Parathyroid adenoma (tissue), 2 donors: Measurements from ENCODE around the gene LY6G5B.

Experiments used
- H2AFZ ChIP-seq: fragments of 300-600 bp; sonication (generic); one replicate; pipeline ENCODE4 v1.7.0; 2017; ENCODE audit warnings: antibody characterized with exemption, mild to moderate bottlenecking
- H3K27ac ChIP-seq: fragments of 300-600 bp; sonication (generic); one replicate; pipeline ENCODE4 v1.7.0; 2017
- H3K27me3 ChIP-seq: fragments of 300-600 bp; sonication (generic); one replicate; pipeline ENCODE4 v1.7.0; 2017; ENCODE audit warnings: low read length; ENCODE audit not compliant: control insufficient read depth, insufficient read depth
- H3K36me3 ChIP-seq: fragments of 300-600 bp; sonication (generic); one replicate; pipeline ENCODE4 v1.7.0; 2017; ENCODE audit warnings: low read length; ENCODE audit not compliant: control insufficient read depth, insufficient read depth
- H3K4me1 ChIP-seq: fragments of 300-600 bp; sonication (generic); one replicate; pipeline ENCODE4 v1.7.0; 2017; ENCODE audit warnings: control low read depth
- H3K4me2 ChIP-seq: fragments of 300-600 bp; sonication (generic); one replicate; pipeline ENCODE4 v1.7.0; 2017; ENCODE audit warnings: low read length
- H3K4me3 ChIP-seq: fragments of 300-600 bp; sonication (generic); one replicate; pipeline ENCODE4 v1.7.0; 2017; ENCODE audit warnings: low read depth, low read length
- H3K79me2 ChIP-seq: fragments of 300-600 bp; sonication (generic); one replicate; pipeline ENCODE4 v1.7.0; 2017; ENCODE audit warnings: control low read depth
- H3K9ac ChIP-seq: fragments of 300-600 bp; sonication (generic); one replicate; pipeline ENCODE4 v1.7.0; 2017; ENCODE audit warnings: mild to moderate bottlenecking
- H3K9me3 ChIP-seq: fragments of 300-600 bp; sonication (generic); one replicate; pipeline ENCODE4 v1.7.0; 2017; ENCODE audit warnings: low read length; ENCODE audit not compliant: control insufficient read depth
- CTCF ChIP-seq: fragments of 300-600 bp; sonication (generic); IDR thresholded peaks from one replicate; pipeline ENCODE4 v1.7.0; 2017; ENCODE audit warnings: antibody characterized with exemption, mild to moderate bottlenecking
- donor health status: primary hyperparathyroidism.

LY6G5B gene

GRCh38 chr6:31690231-31691077 lies 20.7 kb downstream of the LY6G5B start:
- H3K27me3 ChIP-seq = no peaks in the 10 kb centered on the region
- H3K4me2 ChIP-seq = no peak overlapping the region
- H3K36me3 ChIP-seq = no peaks in the 10 kb centered on the region
- no peaks in the 10 kb centered on the region for H3K79me2 ChIP-seq
- no peak overlapping the region for H3K4me3 ChIP-seq
- no peak overlapping the region for H2AFZ ChIP-seq
- no peaks in the 10 kb centered on the region for H3K4me1 ChIP-seq
- TF ChIP-seq CTCF = no peak
- no peaks in the 10 kb centered on the region for H3K9me3 ChIP-seq
- H3K27ac ChIP-seq = no peak overlapping the region
- H3K9ac ChIP-seq = no peak overlapping the region

- TF ChIP-seq CTCF = no peak
- H3K27me3 ChIP-seq = no peaks in the 10 kb centered on the region
- H3K27ac ChIP-seq = no peak overlapping the region
- H3K79me2 ChIP-seq = no peaks in the 10 kb centered on the region
- H3K4me2 ChIP-seq = no peak overlapping the region
- no peak overlapping the region for H3K9ac ChIP-seq
- no peak overlapping the region for H2AFZ ChIP-seq
- no peaks in the 10 kb centered on the region for H3K9me3 ChIP-seq
- H3K4me1 ChIP-seq = no peaks in the 10 kb centered on the region
- no peaks in the 10 kb centered on the region for H3K36me3 ChIP-seq
- no peak overlapping the region for H3K4me3 ChIP-seq
Measured at GRCh38 chr6:31691078-31691463, 21.3 kb downstream of the LY6G5B start.

GRCh38 chr6:31691564-31692108 lies 21.9 kb downstream of the LY6G5B start:
- no peaks in the 10 kb centered on the region for H3K9me3 ChIP-seq
- H3K79me2 ChIP-seq = no peaks in the 10 kb centered on the region
- no peaks in the 10 kb centered on the region for H3K36me3 ChIP-seq
- no peak overlapping the region for H2AFZ ChIP-seq
- no peak overlapping the region for H3K4me3 ChIP-seq
- H3K4me2 ChIP-seq = no peak overlapping the region
- H3K27me3 ChIP-seq = no peaks in the 10 kb centered on the region
- no peaks in the 10 kb centered on the region for H3K4me1 ChIP-seq
- no peak overlapping the region for H3K27ac ChIP-seq
- TF ChIP-seq CTCF = no peak
- no peak overlapping the region for H3K9ac ChIP-seq

GRCh38 chr6:31692353-31692752 lies 22.6 kb downstream of the LY6G5B start:
- Histone ChIP-seq H3K36me3 (no peaks in the 10 kb centered on the region), H3K79me2 (no peaks in the 10 kb centered on the region), H3K4me1 (no peaks in the 10 kb centered on the region), H3K9ac (no peak overlapping the region), H3K27ac (no peak overlapping the region), H3K4me2 (no peak overlapping the region), H3K27me3 (no peaks in the 10 kb centered on the region), H3K9me3 (no peaks in the 10 kb centered on the region), H2AFZ (no peak overlapping the region), H3K4me3 (no peak overlapping the region)
- TF ChIP-seq CTCF = no peak

- Histone ChIP-seq H2AFZ (no peak overlapping the region), H3K79me2 (no peaks in the 10 kb centered on the region), H3K9me3 (no peaks in the 10 kb centered on the region), H3K4me2 (no peak overlapping the region), H3K9ac (no peak overlapping the region), H3K4me3 (no peak overlapping the region), H3K27ac (no peak overlapping the region), H3K4me1 (no peaks in the 10 kb centered on the region), H3K36me3 (no peaks in the 10 kb centered on the region), H3K27me3 (no peaks in the 10 kb centered on the region)
- TF ChIP-seq CTCF = no peak
Measured at GRCh38 chr6:31692886-31693285, 23.1 kb downstream of the LY6G5B start.
